NCI-H2227 (cell line): ENCODE results near the gene TMEM218.

Experiments used
- DNase-seq: peaks from one replicate; lab custom pipeline; 2025; ENCODE audit not compliant: unreplicated experiment; lab: John Stamatoyannopoulos, UW

Gene TMEM218

GRCh38 chr11:125129316-125129993 lies 18.0 kb upstream of the TMEM218 start:
- DNase-seq: no peak

GRCh38 chr11:125128450-125128849 lies 17.0 kb upstream of the TMEM218 start:
- DNase-seq: no peak

GRCh38 chr11:125124618-125124992 lies 13.2 kb upstream of the TMEM218 start:
- no peak for DNase-seq

GRCh38 chr11:125123947-125124617 lies 12.7 kb upstream of the TMEM218 start:
- no peak for DNase-seq

- DNase-seq: no peak
Observed at GRCh38 chr11:125123194-125123946, 11.9 kb upstream of the TMEM218 start.

GRCh38 chr11:125117429-125117828 lies 6.0 kb upstream of the TMEM218 start:
- no peak for DNase-seq

- DNase-seq: no peak
Observed at GRCh38 chr11:125114518-125114917, 3.1 kb upstream of the TMEM218 start.

GRCh38 chr11:125112208-125112604 lies 780 bp upstream of the TMEM218 start:
- DNase-seq: no peak

GRCh38 chr11:125111001-125111342 lies 454 bp downstream of the TMEM218 start:
- DNase-seq: peak; percentile 24

GRCh38 chr11:125110506-125110905 lies 920 bp downstream of the TMEM218 start:
- no peak for DNase-seq

GRCh38 chr11:125108469-125108868 lies 3.0 kb downstream of the TMEM218 start:
- no peak for DNase-seq

- no peak for DNase-seq
Observed at GRCh38 chr11:125105926-125106325, 5.5 kb downstream of the TMEM218 start.

GRCh38 chr11:125102510-125102909 lies 8.9 kb downstream of the TMEM218 start:
- no peak for DNase-seq

GRCh38 chr11:125102025-125102424 lies 9.4 kb downstream of the TMEM218 start:
- no peak for DNase-seq

- DNase-seq: no peak
Observed at GRCh38 chr11:125101596-125101995, 9.8 kb downstream of the TMEM218 start.

- DNase-seq: no peak
Observed at GRCh38 chr11:125100136-125100535, 11.3 kb downstream of the TMEM218 start.

GRCh38 chr11:125094731-125095130 lies 16.7 kb downstream of the TMEM218 start:
- DNase-seq: no peak

GRCh38 chr11:125093502-125093901 lies 17.9 kb downstream of the TMEM218 start:
- DNase-seq: no peak

- DNase-seq: no peak
Observed at GRCh38 chr11:125092669-125093068, 18.8 kb downstream of the TMEM218 start.

- DNase-seq: no peak
Observed at GRCh38 chr11:125091877-125092664, 19.4 kb downstream of the TMEM218 start.

- peak; percentile 55 for DNase-seq
Observed at GRCh38 chr11:125091247-125091876, 20.1 kb downstream of the TMEM218 start.
